Amniotic epithelial cell (primary cell): ENCODE data around the gene ZNF121.
A peak's percentile ranks its signal among the peaks of the same experiment; 100 is the strongest.
"Not testable (repeated sequence)": the region's sequence is repeated elsewhere in the genome, so short reads cannot be mapped to it uniquely, and the experiment has no call there.

Source experiments
- DNase-seq: peaks from one replicate; pipeline ENCODE4 v3.0.0-alpha.2; 2010; ENCODE audit warnings: low read depth

The ZNF121 gene

GRCh38 chr19:9584073-9584833, at the start of gene ZNF121:
TSS of gene ZNF121 (minus strand) at chr19:9584504. CDS start at chr19:9568097, 16,407 bp downstream.
- DNase-seq = peak; percentile 70

GRCh38 chr19:9627856-9628255, 43.6 kb upstream of the ZNF121 start:
- no peak for DNase-seq

GRCh38 chr19:9622531-9622930, 38.2 kb upstream of the ZNF121 start:
- DNase-seq = no peak

GRCh38 chr19:9621156-9622037, 37.1 kb upstream of the ZNF121 start, which contains the start of gene ZNF561:
TSS of gene ZNF561 (minus strand) at chr19:9621232. CDS start at chr19:9619456, 1,776 bp downstream.
- DNase-seq = peak; percentile 83

- no peak for DNase-seq
These were observed 36.5 kb upstream of the ZNF121 start for GRCh38 chr19:9620842-9621155.

GRCh38 chr19:9615844-9616243, 31.5 kb upstream of the ZNF121 start:
- no peak for DNase-seq

- peak; percentile 11 for DNase-seq
These were observed 26.3 kb upstream of the ZNF121 start for GRCh38 chr19:9610484-9611113.

GRCh38 chr19:9608912-9609311, 24.6 kb upstream of the ZNF121 start:
- no peak for DNase-seq

- peak; percentile 91 for DNase-seq
These were observed 12.7 kb upstream of the ZNF121 start for GRCh38 chr19:9597027-9597426.

GRCh38 chr19:9586764-9587163, 2.5 kb upstream of the ZNF121 start:
- peak; percentile 64 for DNase-seq

- DNase-seq = not testable (repeated sequence)
These were observed 2.1 kb downstream of the ZNF121 start for GRCh38 chr19:9582081-9582725.

GRCh38 chr19:9580728-9581127, 3.6 kb downstream of the ZNF121 start:
- no peak for DNase-seq

- no peak for DNase-seq
These were observed 14.0 kb downstream of the ZNF121 start for GRCh38 chr19:9570255-9570654.

GRCh38 chr19:9566729-9567128, 17.6 kb downstream of the ZNF121 start:
- no peak for DNase-seq

- peak; percentile 44 for DNase-seq
These were observed 18.2 kb downstream of the ZNF121 start for GRCh38 chr19:9565900-9566705.

GRCh38 chr19:9552536-9553274, 31.6 kb downstream of the ZNF121 start:
- DNase-seq = no peak

- DNase-seq = no peak
These were observed 36.4 kb downstream of the ZNF121 start for GRCh38 chr19:9547870-9548269.

- DNase-seq = not testable (repeated sequence)
These were observed 43.0 kb downstream of the ZNF121 start for GRCh38 chr19:9541281-9541680.

- DNase-seq = not testable (repeated sequence)
These were observed 44.4 kb downstream of the ZNF121 start for GRCh38 chr19:9539921-9540320.

- DNase-seq = not testable (repeated sequence)
These were observed 45.1 kb downstream of the ZNF121 start for GRCh38 chr19:9539201-9539600.
